Fibroblast of lung (primary cell): Measurements from ENCODE around the gene KERA. TPM values are rescaled to one million over a fixed set of nuclear protein-coding genes. Genes with fewer than 3 reads are reported as not detected.

ENCODE experiments used
- DNase-seq, 2 donors: peaks; one replicate each; pipeline versions ENCODE4 v3.0.0 to v3.0.0-alpha.2; 2010; ENCODE audit warnings: low read depth in 2 of 2
- H2AFZ ChIP-seq: 2 replicates; pipeline ENCODE4 v1.5.1; 2012; ENCODE audit warnings: low read length, control low read depth, inconsistent platforms
- H3K27ac ChIP-seq: 2 replicates; pipeline ENCODE4 v1.5.1; 2011; ENCODE audit warnings: low read length, control low read depth; ENCODE audit not compliant: insufficient read depth
- H3K27me3 ChIP-seq: 2 replicates; pipeline ENCODE4 v1.5.1; 2011; ENCODE audit warnings: mild to moderate bottlenecking, low read length; ENCODE audit not compliant: control insufficient read depth, insufficient read depth
- H3K36me3 ChIP-seq: 2 replicates; pipeline ENCODE4 v1.5.1; 2011; ENCODE audit warnings: low read length; ENCODE audit not compliant: control insufficient read depth, insufficient read depth
- H3K4me1 ChIP-seq: 2 replicates; pipeline ENCODE4 v1.5.1; 2011; ENCODE audit warnings: low read length; ENCODE audit not compliant: control insufficient read depth, insufficient read depth; ENCODE audit errors: extremely low read depth
- H3K4me2 ChIP-seq: 2 replicates; pipeline ENCODE4 v1.5.1; 2011; ENCODE audit warnings: low read length, control low read depth; ENCODE audit not compliant: insufficient read depth; ENCODE audit errors: extremely low read depth
- H3K4me3 ChIP-seq, 4 experiments: fragments of 200-600 bp in 1 of 4; sonication (generic) in 1 of 4; replicated peaks in 1 of 4; 2 replicates each; pipeline ENCODE4 v1.5.1; 2011 to 2016; ENCODE audit warnings: low read length in 4 of 4, low read depth in 3 of 4, mild to moderate bottlenecking in 3 of 4, control low read depth in 2 of 4, inconsistent platforms in 1 of 4, mixed read lengths in 1 of 4; ENCODE audit not compliant: insufficient read depth in 1 of 4; ENCODE audit errors: control extremely low read depth in 1 of 4
- H3K79me2 ChIP-seq: 2 replicates; pipeline ENCODE4 v1.5.1; 2012; ENCODE audit warnings: mild to moderate bottlenecking, low read length, inconsistent platforms; ENCODE audit not compliant: control insufficient read depth, insufficient read depth
- H3K9ac ChIP-seq: 2 replicates; pipeline ENCODE4 v1.5.1; 2011; ENCODE audit warnings: mild to moderate bottlenecking, low read length, control low read depth; ENCODE audit not compliant: insufficient read depth
- H3K9me3 ChIP-seq: 2 replicates; pipeline ENCODE4 v1.5.1; 2012; ENCODE audit warnings: low read depth, low read length; ENCODE audit not compliant: control insufficient read depth, insufficient read depth
- H4K20me1 ChIP-seq: 2 replicates; pipeline ENCODE4 v1.5.1; 2011; ENCODE audit warnings: low read length; ENCODE audit not compliant: control insufficient read depth, insufficient read depth; ENCODE audit errors: extremely low read depth
- CTCF ChIP-seq, 2 donors: IDR thresholded peaks in 1 of 2; conservative IDR thresholded peaks in 1 of 2; 1 replicate in 1 of 2; 2 replicates in 1 of 2; pipeline ENCODE4 v1.5.1; 2011 to 2012; ENCODE audit warnings: low read length in 2 of 2, control low read depth in 1 of 2, inconsistent platforms in 1 of 2, low read depth in 1 of 2, mild to moderate bottlenecking in 1 of 2
- EZH2 ChIP-seq: IDR thresholded peaks from 2 replicates; pipeline ENCODE4 v1.5.1; 2012; ENCODE audit warnings: low read length, control low read depth, mild to moderate bottlenecking; ENCODE audit errors: missing control alignments
- polyA plus RNA-seq, 2 donors: library from polyadenylated mRNA; depleted of rRNA in 1 of 2; stranded (reverse) in 1 of 2; unstranded in 1 of 2; fragments of >200 nt; gene quantifications; 2 replicates each; pipeline ENCODE4 v1.2.1, GENCODE V29; 2011 to 2012; ENCODE audit warnings: missing spikeins in 1 of 2
- total RNA-seq: library from RNA; depleted of rRNA; stranded (reverse); fragments of >200 nt; gene quantifications from 2 replicates; pipeline ENCODE4 v1.2.1, GENCODE V29; 2014

KERA gene
- total and polyA plus RNA-seq, 2 donors (not counting 1 experiment from before 2014, with no cell fraction given), result not detected

- no peaks in the 10 kb centered on the region for H3K79me2 ChIP-seq
- no peak overlapping the region for H2AFZ ChIP-seq
- peak overlapping the region; percentile 59 for H3K4me2 ChIP-seq
- H3K4me3 ChIP-seq, result no peak overlapping the region
- H3K9ac ChIP-seq, result no peak overlapping the region
- TF ChIP-seq CTCF (conservative IDR thresholded peaks at IDR 0.05 in 1 of 2, IDR thresholded peaks at IDR 0.05 in 1 of 2; ENCODE audit: low read depth in 1 of 2, low read length in 2 of 2), result no peak
- TF ChIP-seq EZH2, result no peak
- H3K9me3 ChIP-seq, result no peaks in the 10 kb centered on the region
- H3K36me3 ChIP-seq, result no peaks in the 10 kb centered on the region
- no peaks in the 10 kb centered on the region for H3K4me1 ChIP-seq
- peak; percentile 83 to 93 for DNase-seq
- no peaks in the 10 kb centered on the region for H3K27me3 ChIP-seq
- H3K27ac ChIP-seq, result peak overlapping the region; percentile 15
- no peaks in the 10 kb centered on the region for H4K20me1 ChIP-seq
These were observed 34.4 kb downstream of the KERA start for GRCh38 chr12:91023326-91024004.

GRCh38 chr12:91021076-91021475 is 36.7 kb downstream of the KERA start:
- no peak overlapping the region for H3K27ac ChIP-seq
- no peak for TF ChIP-seq EZH2
- no peak for TF ChIP-seq CTCF (conservative IDR thresholded peaks at IDR 0.05 in 1 of 2, IDR thresholded peaks at IDR 0.05 in 1 of 2; ENCODE audit: low read depth in 1 of 2, low read length in 2 of 2)
- H2AFZ ChIP-seq, result no peak overlapping the region
- H3K4me3 ChIP-seq, result no peak overlapping the region
- H4K20me1 ChIP-seq, result no peaks in the 10 kb centered on the region
- H3K36me3 ChIP-seq, result no peaks in the 10 kb centered on the region
- H3K4me2 ChIP-seq, result no peak overlapping the region
- no peak for DNase-seq
- H3K4me1 ChIP-seq, result no peaks in the 10 kb centered on the region
- no peaks in the 10 kb centered on the region for H3K79me2 ChIP-seq
- H3K9ac ChIP-seq, result no peak overlapping the region
- H3K27me3 ChIP-seq, result no peaks in the 10 kb centered on the region
- no peaks in the 10 kb centered on the region for H3K9me3 ChIP-seq

GRCh38 chr12:91019455-91019854 is 38.4 kb downstream of the KERA start:
- no peaks in the 10 kb centered on the region for H4K20me1 ChIP-seq
- H3K9me3 ChIP-seq, result no peaks in the 10 kb centered on the region
- no peak for TF ChIP-seq CTCF (conservative IDR thresholded peaks at IDR 0.05 in 1 of 2, IDR thresholded peaks at IDR 0.05 in 1 of 2; ENCODE audit: low read depth in 1 of 2, low read length in 2 of 2)
- TF ChIP-seq EZH2, result no peak
- no peaks in the 10 kb centered on the region for H3K36me3 ChIP-seq
- no peak for DNase-seq
- no peaks in the 10 kb centered on the region for H3K27me3 ChIP-seq
- no peaks in the 10 kb centered on the region for H3K4me1 ChIP-seq
- H3K27ac ChIP-seq, result no peak overlapping the region
- no peak overlapping the region for H3K4me2 ChIP-seq
- no peak overlapping the region for H3K9ac ChIP-seq
- H3K79me2 ChIP-seq, result no peaks in the 10 kb centered on the region
- no peak overlapping the region for H2AFZ ChIP-seq
- H3K4me3 ChIP-seq, result no peak overlapping the region
